ENCODE measurements around the gene NKAIN1.
"Not testable (repeated sequence)": the region's sequence is repeated elsewhere in the genome, so short reads cannot be mapped to it uniquely, and the experiment has no call there.

The NKAIN1 gene

GRCh38 chr1:31239653-31240241 is at the start of gene NKAIN1:
NKAIN1 (minus strand) TSS chr1:31239887; CDS start chr1:31239547, 340 bp downstream.
- DNase-seq = peak; percentile 7

DNA sequence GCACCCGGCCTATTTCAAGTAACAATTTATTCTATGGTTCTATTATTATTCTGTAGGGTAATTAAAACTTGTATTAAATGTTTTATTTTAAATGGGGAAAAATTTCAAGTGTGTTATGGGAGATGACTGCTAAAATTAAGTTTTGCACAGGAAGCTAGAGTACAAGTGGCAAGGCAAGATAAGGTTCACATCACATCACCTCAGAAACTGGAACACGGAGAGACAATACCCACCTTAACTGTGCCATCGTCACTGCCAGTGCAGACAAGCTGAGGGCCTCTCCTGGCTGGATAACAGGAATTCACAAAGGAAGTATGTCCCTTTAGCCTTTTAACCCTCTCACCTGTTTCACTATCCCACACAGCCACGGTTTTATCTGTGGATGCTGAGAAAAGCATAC is 49.3 kb upstream of the NKAIN1 start:
- no peak for DNase-seq

GRCh38 chr1:31287791-31288190 is 48.1 kb upstream of the NKAIN1 start:
- not testable (repeated sequence) for DNase-seq

DNA sequence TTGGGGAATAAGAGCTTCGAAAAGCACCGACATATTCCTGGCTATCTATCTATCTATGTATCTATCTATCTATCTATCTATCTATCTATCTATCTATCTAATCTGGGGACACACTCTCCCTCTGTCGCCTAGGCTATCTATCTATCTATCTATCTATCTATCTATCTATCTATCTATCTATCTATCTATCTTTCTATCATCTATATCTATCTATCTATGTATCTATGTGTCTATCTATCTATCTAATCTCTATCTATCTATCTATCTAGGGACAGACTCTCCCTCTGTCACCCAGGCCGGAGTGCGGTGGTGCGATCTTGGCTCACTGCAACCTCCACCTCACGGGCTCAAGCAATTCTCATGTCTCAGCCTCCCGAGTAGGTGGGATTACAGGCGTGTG is 42.7 kb upstream of the NKAIN1 start:
- DNase-seq = not testable (repeated sequence)

DNA sequence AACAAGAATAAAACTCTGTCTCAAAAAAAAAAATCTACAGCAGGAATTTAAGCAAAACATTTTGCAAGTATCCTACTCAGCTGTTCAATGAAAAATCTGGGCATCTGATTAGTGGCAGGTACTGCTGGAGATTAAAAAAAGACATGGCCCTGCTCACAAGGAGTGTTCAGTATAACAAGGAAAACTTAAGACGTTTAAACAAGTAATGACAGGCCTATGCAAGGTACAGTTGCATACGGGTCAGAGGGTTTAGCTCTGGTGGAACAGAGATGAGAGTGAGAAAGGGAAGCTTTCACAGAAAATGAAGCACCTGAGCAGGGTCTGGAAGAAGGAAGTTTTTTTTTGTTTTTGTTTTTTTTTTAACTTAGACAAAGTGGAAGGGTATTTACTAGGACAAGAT is 33.9 kb upstream of the NKAIN1 start:
- DNase-seq = no peak

DNA sequence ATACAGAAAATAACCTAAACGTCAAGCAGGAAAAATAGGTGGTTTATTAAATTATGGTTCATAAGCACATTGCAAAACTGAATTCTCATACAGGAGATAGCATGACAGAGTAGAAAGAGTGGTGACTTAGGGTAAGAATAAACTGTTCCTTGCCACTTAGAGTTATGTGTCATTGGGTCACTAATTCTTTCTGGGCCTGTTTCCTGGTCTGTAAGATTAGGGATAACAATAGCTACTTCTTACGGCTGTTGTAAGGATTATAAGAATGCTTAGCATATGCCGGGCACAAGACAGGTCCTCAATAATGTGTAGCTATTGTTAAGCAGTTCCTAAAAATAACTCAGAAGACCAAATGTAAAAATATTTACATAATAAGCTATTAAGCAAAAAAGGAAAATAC is 32.7 kb upstream of the NKAIN1 start:
- DNase-seq = no peak

DNA sequence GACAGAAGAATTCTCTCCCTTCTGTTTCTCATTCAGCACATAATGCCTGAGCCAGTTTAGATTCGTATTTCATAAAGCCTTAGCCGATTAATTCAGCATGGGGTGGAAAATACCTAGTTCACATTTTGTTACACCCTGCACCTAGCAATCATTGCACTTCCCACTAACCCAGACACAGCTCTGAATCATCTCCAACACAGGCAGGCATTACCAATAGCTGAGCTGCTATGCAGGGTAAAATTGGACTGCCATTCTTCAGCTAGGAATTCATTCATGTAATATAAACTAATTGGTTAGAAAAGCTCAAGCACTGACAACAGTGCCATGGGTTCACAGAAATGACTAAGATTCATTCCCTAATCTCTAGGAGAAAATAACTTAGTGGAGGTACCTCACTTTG is 26.9 kb upstream of the NKAIN1 start:
- no peak for DNase-seq

- no peak for DNase-seq
Observed at GRCh38 chr1:31264790-31265386, 25.2 kb upstream of the NKAIN1 start.

- no peak for DNase-seq
Observed at GRCh38 chr1:31263408-31263807, 23.7 kb upstream of the NKAIN1 start.

- DNase-seq = not testable (repeated sequence)
Observed at GRCh38 chr1:31262393-31262792, 22.7 kb upstream of the NKAIN1 start.

GRCh38 chr1:31261916-31262315 is 22.2 kb upstream of the NKAIN1 start:
- no peak for DNase-seq

- DNase-seq = no peak
Observed at GRCh38 chr1:31259746-31260145, 20.1 kb upstream of the NKAIN1 start.

DNA sequence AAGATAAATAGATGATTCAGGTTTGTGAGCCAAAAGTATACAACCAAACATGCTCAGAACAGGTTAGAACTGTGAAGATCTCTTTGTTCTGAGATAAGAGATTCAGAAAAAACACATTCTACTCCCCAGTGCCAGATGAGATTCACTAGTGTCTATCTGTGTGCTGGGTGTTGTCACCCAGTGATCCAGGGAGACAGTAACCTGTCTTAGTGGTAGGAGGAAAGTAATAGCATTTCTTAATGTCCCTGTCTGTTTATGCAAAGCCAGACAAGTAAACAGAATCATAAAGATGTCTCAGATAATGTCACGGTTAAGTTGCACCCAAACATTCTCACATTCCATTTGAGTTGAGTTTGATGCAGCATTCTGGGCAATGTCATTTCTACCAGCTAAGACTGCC is 18.9 kb upstream of the NKAIN1 start:
- DNase-seq = no peak

GRCh38 chr1:31257213-31257612 is 17.5 kb upstream of the NKAIN1 start:
- no peak for DNase-seq

DNA sequence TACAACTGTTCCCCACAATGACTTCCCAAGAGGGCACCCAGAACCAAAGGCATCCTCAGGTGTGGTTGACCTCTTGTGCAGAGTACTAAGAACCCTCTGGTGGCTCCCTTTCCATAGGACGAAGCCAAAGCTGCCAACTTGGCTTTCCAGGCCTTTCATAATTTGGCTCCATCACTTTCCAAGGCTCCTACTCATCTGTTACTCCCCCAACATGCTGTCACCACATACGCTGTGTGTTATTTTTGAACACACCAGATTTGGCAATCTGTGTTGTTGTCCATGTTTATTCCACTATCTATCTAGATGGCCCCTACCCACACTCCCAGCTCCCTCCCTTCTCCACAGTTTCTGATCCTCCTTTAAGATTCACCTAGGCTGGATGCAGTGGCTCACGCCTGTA is 10.2 kb upstream of the NKAIN1 start:
- no peak for DNase-seq

DNA sequence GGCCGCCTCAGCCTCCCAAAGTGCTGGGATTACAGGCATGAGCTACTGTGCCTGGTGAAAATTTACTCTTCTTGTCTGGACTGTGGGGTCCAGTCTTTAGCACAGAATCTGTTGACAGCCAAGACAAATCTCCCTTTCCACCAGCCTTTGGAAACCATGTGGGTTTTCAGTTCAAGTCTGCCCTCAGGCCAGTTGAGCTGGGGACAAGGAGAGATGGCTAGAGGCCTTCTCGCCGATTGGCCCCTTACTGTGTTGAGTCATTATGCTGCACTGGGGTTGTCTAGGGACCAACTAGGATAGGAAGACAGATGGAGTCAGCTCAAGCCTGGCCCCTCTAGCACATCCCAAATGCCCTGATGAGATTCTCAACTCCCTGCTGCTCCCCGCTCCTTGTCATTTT is 8.6 kb upstream of the NKAIN1 start:
- DNase-seq = no peak

GRCh38 chr1:31244326-31244725 is 4.6 kb upstream of the NKAIN1 start:
- DNase-seq = peak; percentile 29

GRCh38 chr1:31243501-31244286 is 4.0 kb upstream of the NKAIN1 start:
- DNase-seq = peak; percentile 31

GRCh38 chr1:31241321-31241720 is 1.6 kb upstream of the NKAIN1 start:
- no peak for DNase-seq

DNA sequence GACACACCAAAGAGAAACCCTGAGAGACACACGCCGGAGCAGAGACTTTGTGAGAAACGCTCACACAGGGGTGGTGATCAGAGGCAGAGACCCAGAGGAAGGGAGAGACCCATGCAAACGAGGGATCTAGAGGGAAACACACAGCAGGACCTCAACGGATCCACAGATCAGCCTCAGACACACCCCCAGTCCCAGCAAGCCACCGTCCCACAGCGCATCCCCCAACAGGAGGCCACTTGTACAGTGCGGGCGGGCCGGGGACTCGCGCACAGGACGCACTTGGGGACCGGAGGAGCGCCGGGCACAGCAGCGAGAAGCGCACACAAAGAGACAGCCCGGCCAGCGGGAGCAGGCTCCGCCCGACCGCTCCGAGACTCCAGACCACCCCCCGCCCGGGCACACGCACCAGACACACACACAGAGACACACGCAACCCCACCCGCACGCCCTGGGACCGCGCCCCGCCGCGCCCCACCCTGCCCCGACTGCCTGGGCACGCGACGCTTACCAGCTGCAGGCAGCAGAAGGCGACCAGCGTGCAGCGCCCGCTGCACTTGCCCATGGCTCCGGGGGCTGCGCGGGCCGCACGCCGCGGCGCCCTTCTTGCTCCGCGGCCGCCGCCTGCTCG is 587 bp downstream of the NKAIN1 start:
- DNase-seq = no peak

DNA sequence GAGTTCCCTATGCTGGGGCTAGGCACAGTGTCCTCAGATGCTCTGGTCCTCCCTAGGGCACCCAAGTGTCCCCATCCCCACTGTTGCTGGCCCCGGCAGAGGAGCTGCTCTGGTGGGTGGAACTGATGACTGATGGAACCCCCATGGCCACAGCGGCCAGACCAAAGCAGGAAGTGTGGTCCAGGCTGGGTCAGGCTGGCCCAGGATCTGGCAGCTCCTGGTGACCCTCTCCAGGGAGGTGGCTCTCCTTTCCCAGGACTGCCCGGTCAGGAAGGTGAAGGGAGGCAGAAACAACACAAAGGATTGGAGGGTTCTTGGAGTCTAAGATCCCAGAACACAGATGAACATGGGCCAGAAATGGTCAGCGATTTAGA is 1.1 kb downstream of the NKAIN1 start:
- no peak for DNase-seq

- no peak for DNase-seq
Observed at GRCh38 chr1:31234870-31235269, 4.8 kb downstream of the NKAIN1 start.

DNA sequence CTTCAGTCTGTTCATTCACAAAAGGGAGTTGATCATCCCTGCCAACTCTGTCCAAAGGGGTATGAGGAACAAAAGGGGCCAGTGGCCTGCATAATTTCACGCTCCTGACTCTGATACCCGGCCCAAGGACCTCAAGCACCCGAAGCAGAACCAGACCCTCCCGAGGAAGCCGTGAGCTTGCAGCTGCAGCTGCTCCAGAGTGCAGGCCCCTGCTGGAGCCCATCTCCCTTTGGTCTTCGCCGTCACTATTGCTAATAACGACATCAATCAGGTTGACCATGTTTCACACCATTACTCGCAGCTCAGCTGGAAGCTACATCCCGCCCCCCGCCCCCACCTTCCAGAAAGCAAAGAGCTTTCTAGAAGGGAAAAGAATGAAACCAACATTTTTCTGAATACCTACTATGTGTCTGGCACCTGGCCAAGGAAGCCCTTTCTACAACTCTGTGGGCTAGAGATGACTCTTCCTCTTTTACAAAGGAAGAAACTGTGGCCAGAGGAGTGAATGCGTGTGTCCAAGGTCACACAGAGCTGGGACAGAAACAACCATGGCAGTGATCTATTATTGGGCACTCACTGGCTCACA is 5.5 kb downstream of the NKAIN1 start:
- DNase-seq = no peak

- DNase-seq = no peak
Observed at GRCh38 chr1:31232689-31233088, 7.0 kb downstream of the NKAIN1 start.

All from fibroblast of upper back skin (primary cell).